SH-SY5Y (cell line): ENCODE measurements around the gene LRRC4C.

Source experiments
- GATA2 ChIP-seq: IDR thresholded peaks from 2 replicates; pipeline ENCODE4 v1.6.1; 2011; ENCODE audit warnings: mild to moderate bottlenecking, low read depth, low read length
- GATA3 ChIP-seq: IDR thresholded peaks from 2 replicates; pipeline ENCODE4 v1.6.1; 2011; ENCODE audit warnings: low read depth, mild to moderate bottlenecking, low read length, moderate library complexity

- TF ChIP-seq GATA2 (no peak), GATA3 (no peak)
These were observed 427.8 kb downstream of the LRRC4C start for GRCh38 chr11:41031551-41032060.
